ENCODE measurements around the gene CFAP61. TPM values are rescaled to one million over a fixed set of nuclear protein-coding genes. Genes with fewer than 3 reads are reported as not detected.

The CFAP61 gene
- total RNA-seq, 4 donors from 2014 or later, result 0.34 to 1.6 (median 1.1) TPM

- Histone ChIP-seq H3K4me1 (no peaks in the 10 kb centered on the region), H3K4me3 (replicated peaks in 1 of 3) (no peak overlapping the region), H3K9me3 (no peaks in the 10 kb centered on the region), H3K27ac (no peak overlapping the region), H3K27me3 (no peaks in the 10 kb centered on the region), H3K36me3 (no peaks in the 10 kb centered on the region)
- intact Hi-C loops (cut with DNase I), result no loop called here
- no peak for TF ChIP-seq POLR2A (IDR thresholded peaks at IDR 0.05)
- no peak for TF ChIP-seq CTCF (IDR thresholded peaks at IDR 0.05)
- no peak for DNase-seq
- WGBS, 2 donors, result 79 to 85% methylated on average over 3 of the region's 3 CpGs
Observed at GRCh38 chr20:20274821-20275220, 222.5 kb downstream of the CFAP61 start.

- Histone ChIP-seq H3K9me3 (no peaks in the 10 kb centered on the region), H3K4me3 (replicated peaks in 1 of 3) (no peak overlapping the region), H3K36me3 (no peaks in the 10 kb centered on the region), H3K27me3 (no peaks in the 10 kb centered on the region), H3K4me1 (no peaks in the 10 kb centered on the region), H3K27ac (no peak overlapping the region)
- intact Hi-C loops (cut with DNase I), result no loop called here
- 64 to 75% methylated on average over 5 of the region's 5 CpGs for WGBS, 2 donors
- DNase-seq, result no peak
- TF ChIP-seq POLR2A (IDR thresholded peaks at IDR 0.05) (no peak), CTCF (IDR thresholded peaks at IDR 0.05) (no peak)
Observed at GRCh38 chr20:20275636-20276035, 223.3 kb downstream of the CFAP61 start.

GRCh38 chr20:20276811-20277530 lies 224.6 kb downstream of the CFAP61 start:
- no peak for DNase-seq
- TF ChIP-seq CTCF (IDR thresholded peaks at IDR 0.05), result no peak
- no peak for TF ChIP-seq POLR2A (IDR thresholded peaks at IDR 0.05)
- Histone ChIP-seq H3K4me3 (replicated peaks in 1 of 3) (no peak overlapping the region), H3K36me3 (no peaks in the 10 kb centered on the region), H3K9me3 (no peaks in the 10 kb centered on the region), H3K27ac (no peak overlapping the region), H3K4me1 (no peaks in the 10 kb centered on the region), H3K27me3 (no peaks in the 10 kb centered on the region)
- 44 to 46% methylated on average over 26 of the region's 26 CpGs for WGBS, 2 donors
- intact Hi-C loops (cut with DNase I), result no loop called here

GRCh38 chr20:20277894-20278335 lies 225.6 kb downstream of the CFAP61 start:
- DNase-seq, result no peak
- Histone ChIP-seq H3K27me3 (no peaks in the 10 kb centered on the region), H3K27ac (no peak overlapping the region), H3K9me3 (no peaks in the 10 kb centered on the region), H3K4me3 (replicated peaks in 1 of 3) (no peak overlapping the region), H3K36me3 (no peaks in the 10 kb centered on the region), H3K4me1 (no peaks in the 10 kb centered on the region)
- 84 to 89% methylated on average over 3 of the region's 3 CpGs for WGBS, 2 donors
- intact Hi-C loops (cut with DNase I), result no loop called here
- TF ChIP-seq POLR2A (IDR thresholded peaks at IDR 0.05) (no peak), CTCF (IDR thresholded peaks at IDR 0.05) (no peak)

- no peak for DNase-seq
- Histone ChIP-seq H3K27me3 (no peaks in the 10 kb centered on the region), H3K4me3 (replicated peaks in 1 of 3) (no peak overlapping the region), H3K27ac (no peak overlapping the region), H3K36me3 (no peaks in the 10 kb centered on the region), H3K9me3 (no peaks in the 10 kb centered on the region), H3K4me1 (no peaks in the 10 kb centered on the region)
- WGBS, 2 donors, result 82 to 83% methylated on average over 2 of the region's 2 CpGs
- intact Hi-C loops (cut with DNase I), result no loop called here
- no peak for TF ChIP-seq CTCF (IDR thresholded peaks at IDR 0.05)
- TF ChIP-seq POLR2A (IDR thresholded peaks at IDR 0.05), result no peak
Observed at GRCh38 chr20:20286061-20286460, 233.7 kb downstream of the CFAP61 start.

Measured in thyroid gland (tissue), 4 donors.